Measurements from ENCODE around the gene EML1. TPM values are rescaled to one million over a fixed set of nuclear protein-coding genes. Genes with fewer than 3 reads are reported as not detected.

EML1 gene
- total and polyA plus RNA-seq, 2 of the 13 experiments (the other 11 are each of a cell fraction or from before 2014, with no cell fraction given) = 0.59 to 1.7 TPM

- no peak for TF ChIP-seq REST (IDR thresholded peaks at IDR 0.05; ENCODE audit: borderline replicate concordance in 1 of 2, low read depth in 1 of 2, low read length in 2 of 2)
- TF ChIP-seq SMYD3 (CRISPR knock-in tag; IDR thresholded peaks at IDR 0.05) = no peak
- TF ChIP-seq, protein P1, sequence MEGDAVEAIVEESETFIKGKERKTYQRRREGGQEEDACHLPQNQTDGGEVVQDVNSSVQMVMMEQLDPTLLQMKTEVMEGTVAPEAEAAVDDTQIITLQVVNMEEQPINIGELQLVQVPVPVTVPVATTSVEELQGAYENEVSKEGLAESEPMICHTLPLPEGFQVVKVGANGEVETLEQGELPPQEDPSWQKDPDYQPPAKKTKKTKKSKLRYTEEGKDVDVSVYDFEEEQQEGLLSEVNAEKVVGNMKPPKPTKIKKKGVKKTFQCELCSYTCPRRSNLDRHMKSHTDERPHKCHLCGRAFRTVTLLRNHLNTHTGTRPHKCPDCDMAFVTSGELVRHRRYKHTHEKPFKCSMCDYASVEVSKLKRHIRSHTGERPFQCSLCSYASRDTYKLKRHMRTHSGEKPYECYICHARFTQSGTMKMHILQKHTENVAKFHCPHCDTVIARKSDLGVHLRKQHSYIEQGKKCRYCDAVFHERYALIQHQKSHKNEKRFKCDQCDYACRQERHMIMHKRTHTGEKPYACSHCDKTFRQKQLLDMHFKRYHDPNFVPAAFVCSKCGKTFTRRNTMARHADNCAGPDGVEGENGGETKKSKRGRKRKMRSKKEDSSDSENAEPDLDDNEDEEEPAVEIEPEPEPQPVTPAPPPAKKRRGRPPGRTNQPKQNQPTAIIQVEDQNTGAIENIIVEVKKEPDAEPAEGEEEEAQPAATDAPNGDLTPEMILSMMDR (CRISPR knock-in tag; IDR thresholded peaks at IDR 0.05) = no peak
Measured at GRCh38 chr14:99928963-99929362, 135.8 kb downstream of the EML1 start (continued).

- Histone ChIP-seq H3K9ac (ENCODE audit: insufficient read depth, low read depth, low read length) (no peak overlapping the region), H3K27ac (ENCODE audit: extremely low read length, insufficient read depth, low read length) (no peak overlapping the region), H3K27me3 (ENCODE audit: control insufficient read depth in 1 of 2, insufficient read depth in 2 of 2, low read length in 2 of 2) (no peaks in the 10 kb centered on the region), H3K4me1 (ENCODE audit: insufficient read depth, low read length) (peaks cover 9% of the 10 kb centered on the region), H3K36me3 (replicated peaks in 1 of 2; ENCODE audit: control insufficient read depth in 1 of 2, insufficient read depth in 2 of 2, low read length in 2 of 2) (no peaks in the 10 kb centered on the region), H3K4me3 (replicated peaks in 1 of 3; ENCODE audit: insufficient read depth in 1 of 3, low read depth in 2 of 3, low read length in 3 of 3) (no peak overlapping the region), H2AFZ (ENCODE audit: low read length) (no peak overlapping the region), H3K4me2 (ENCODE audit: low read depth, low read length) (no peak overlapping the region), H3K9me3 (ENCODE audit: low read length) (no peaks in the 10 kb centered on the region), H3K79me2 (ENCODE audit: insufficient read depth, low read length) (no peaks in the 10 kb centered on the region), H4K20me1 (ENCODE audit: insufficient read depth, low read length) (no peaks in the 10 kb centered on the region)
- CTCF ChIA-PET (ENCODE audit: low intra/inter-chr PET ratio, low total read pairs) = no interaction called here
- DNase-seq (ENCODE audit: low spot score) (no peak), ATAC-seq (no peak), FAIRE-seq (no peak)
- intact Hi-C loops (cut with micrococcal nuclease; ENCODE audit: unreplicated experiment) (no loop called here), in situ Hi-C loops (cut with HindIII; ENCODE audit: extremely low pct_ligation_motif_present, low pct_unique_long_range_greater_than_20kb) (no loop called here)
- 72% methylated on average over 4 of the region's 6 CpGs for WGBS (ENCODE audit: low lambda C conversion rate)
- no TSS peak for BruUV-seq (replicated peaks)
- POLR2A ChIA-PET = no interaction called here
- TF ChIP-seq, protein P2, sequence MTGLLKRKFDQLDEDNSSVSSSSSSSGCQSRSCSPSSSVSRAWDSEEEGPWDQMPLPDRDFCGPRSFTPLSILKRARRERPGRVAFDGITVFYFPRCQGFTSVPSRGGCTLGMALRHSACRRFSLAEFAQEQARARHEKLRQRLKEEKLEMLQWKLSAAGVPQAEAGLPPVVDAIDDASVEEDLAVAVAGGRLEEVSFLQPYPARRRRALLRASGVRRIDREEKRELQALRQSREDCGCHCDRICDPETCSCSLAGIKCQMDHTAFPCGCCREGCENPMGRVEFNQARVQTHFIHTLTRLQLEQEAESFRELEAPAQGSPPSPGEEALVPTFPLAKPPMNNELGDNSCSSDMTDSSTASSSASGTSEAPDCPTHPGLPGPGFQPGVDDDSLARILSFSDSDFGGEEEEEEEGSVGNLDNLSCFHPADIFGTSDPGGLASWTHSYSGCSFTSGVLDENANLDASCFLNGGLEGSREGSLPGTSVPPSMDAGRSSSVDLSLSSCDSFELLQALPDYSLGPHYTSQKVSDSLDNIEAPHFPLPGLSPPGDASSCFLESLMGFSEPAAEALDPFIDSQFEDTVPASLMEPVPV (CRISPR knock-in tag; IDR thresholded peaks at IDR 0.05) = no peak
- TF ChIP-seq ARNTL (CRISPR knock-in tag; IDR thresholded peaks at IDR 0.05) (no peak), TOE1 (CRISPR knock-in tag; IDR thresholded peaks at IDR 0.05) (no peak), HNRNPLL (IDR thresholded peaks at IDR 0.05; ENCODE audit: low read depth, low read length, poor library complexity, severe bottlenecking) (no peak), HOXA9 (CRISPR knock-in tag; IDR thresholded peaks at IDR 0.05; ENCODE audit: borderline replicate concordance) (no peak), SETDB1 (CRISPR knock-in tag; IDR thresholded peaks at IDR 0.05; ENCODE audit: borderline replicate concordance) (no peak), ZNF782 (CRISPR knock-in tag; IDR thresholded peaks at IDR 0.05; ENCODE audit: borderline replicate concordance) (no peak), PHF21A (CRISPR knock-in tag; IDR thresholded peaks at IDR 0.05) (no peak), NCOA1 (CRISPR knock-in tag; IDR thresholded peaks at IDR 0.05) (no peak), MBD4 (IDR thresholded peaks at IDR 0.05; ENCODE audit: borderline replicate concordance, low read length) (no peak), ZNF256 (CRISPR knock-in tag; conservative IDR thresholded peaks at IDR 0.05) (no peak), EZH2 (conservative IDR thresholded peaks at IDR 0.05; ENCODE audit: low read depth, low read length) (no peak)
Measured at GRCh38 chr14:99929601-99930000, 136.4 kb downstream of the EML1 start.
